ENCODE data around the gene PLB1.

- TF ChIP-seq CTCF (IDR thresholded peaks at IDR 0.05; ENCODE audit: borderline replicate concordance, extremely low read depth, low read length, poor library complexity, severe bottlenecking) (no peak), EZH2 (IDR thresholded peaks at IDR 0.05; ENCODE audit: borderline replicate concordance, low read depth, low read length, severe bottlenecking) (no peak)
Measured at GRCh38 chr2:28639092-28639691, 143.3 kb downstream of the PLB1 start.

Data from DND-41 (cell line).